NCI-H748 treated with DMSO at 0.1 percent for 48 hours (cell line): ENCODE results near the gene GRID2.

Experiments used
- DNase-seq: peaks from one replicate; lab custom pipeline; 2025; lab: John Stamatoyannopoulos, UW

GRID2 gene

DNA sequence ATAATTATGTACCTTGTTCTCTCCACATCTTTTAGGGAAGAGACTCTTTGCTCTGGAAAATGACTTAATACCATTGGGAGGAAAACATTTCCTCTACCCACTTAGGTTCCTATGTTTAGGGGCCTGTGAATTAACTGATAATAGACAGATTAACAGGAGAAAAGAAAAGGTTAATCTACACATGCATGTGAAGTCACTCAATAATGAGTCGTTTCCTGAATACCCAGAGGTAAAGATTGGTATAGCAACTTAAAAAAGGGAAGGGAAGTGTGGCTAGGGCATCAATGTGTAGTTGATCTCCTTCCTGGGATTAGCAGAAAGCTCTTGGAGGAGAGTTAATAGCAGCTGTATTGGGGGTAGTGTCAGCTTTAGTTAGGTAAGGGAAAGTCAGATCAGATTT, 1105.3 kb downstream of the GRID2 start:
- no peak for DNase-seq

DNA sequence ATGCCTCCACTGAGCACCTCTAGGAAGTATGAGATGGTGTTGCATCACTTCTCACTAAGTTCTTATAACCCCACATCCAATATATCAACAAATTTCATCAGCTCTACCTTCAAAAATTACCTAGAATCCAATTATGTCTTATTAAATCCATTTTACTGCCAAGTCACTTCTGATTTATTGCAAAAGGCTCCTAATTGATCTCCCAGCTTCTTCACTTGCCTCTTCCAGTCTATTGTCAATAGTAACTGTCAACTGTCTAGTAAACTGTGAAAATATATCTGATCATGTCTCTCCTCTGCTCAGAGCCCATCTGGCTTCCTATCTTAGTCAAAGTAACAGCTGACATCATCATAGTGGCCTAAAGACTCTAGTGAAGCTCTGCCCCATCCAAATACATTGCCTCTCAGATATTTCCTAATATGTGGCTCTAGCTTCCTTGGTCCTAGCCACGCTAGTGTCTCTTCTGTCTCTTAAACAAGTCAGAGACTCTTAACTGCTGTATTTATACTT, 1110.3 kb downstream of the GRID2 start:
- DNase-seq = no peak

DNA sequence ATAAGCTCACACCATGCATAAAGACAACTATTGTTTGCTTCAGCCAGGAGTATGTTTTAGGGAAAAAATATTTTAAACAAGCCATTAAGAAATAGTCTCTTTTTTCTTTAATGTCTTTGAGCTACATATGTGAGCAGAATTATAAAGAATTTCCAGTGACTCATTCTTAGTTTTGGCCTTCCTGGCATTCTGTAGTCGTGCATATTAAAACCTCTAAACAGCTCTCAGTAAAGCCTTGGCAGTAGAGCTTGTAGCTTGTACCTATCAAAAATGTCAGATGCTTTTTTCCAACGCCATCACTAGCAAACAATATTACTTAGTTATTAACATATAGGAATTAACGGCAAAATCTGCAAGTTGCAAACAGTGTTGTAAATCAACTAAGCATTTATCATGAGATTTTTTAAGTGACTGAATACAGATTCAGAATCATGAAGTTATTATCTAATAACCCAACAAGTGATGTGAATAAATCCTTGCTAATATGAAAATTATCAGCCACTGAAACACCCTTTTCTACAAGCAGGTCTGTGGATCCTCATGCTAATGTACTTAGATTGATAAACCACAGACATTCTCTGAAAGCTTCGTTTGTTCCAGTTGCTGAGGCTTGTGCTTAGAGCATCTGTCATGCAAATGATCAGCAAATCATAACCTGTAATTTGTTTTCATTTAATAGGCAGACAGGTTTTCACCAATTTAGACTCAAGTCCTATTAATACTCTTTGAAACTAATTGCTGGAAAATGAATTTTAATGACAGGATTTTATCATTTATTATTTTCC, 1112.8 kb downstream of the GRID2 start:
- DNase-seq = no peak

DNA sequence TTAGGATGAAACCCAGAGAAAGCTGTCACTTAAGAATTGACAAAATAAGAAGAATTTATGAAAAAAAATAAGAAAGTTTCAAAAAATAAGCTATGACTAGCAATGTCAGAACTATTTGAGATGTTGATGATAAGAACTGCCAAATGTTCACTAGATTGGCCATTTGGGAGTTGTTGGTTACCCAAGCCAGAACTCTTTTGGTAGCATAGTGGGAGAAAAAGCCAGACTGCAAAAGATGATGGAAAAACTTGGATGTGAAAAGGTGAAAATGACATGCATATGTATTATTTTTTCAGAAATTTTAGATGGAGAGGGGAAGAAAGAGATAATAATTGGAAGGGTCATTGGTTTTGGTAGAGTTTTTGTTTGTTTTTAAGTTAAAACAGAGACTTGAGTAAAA, 1127.6 kb downstream of the GRID2 start:
- no peak for DNase-seq

DNA sequence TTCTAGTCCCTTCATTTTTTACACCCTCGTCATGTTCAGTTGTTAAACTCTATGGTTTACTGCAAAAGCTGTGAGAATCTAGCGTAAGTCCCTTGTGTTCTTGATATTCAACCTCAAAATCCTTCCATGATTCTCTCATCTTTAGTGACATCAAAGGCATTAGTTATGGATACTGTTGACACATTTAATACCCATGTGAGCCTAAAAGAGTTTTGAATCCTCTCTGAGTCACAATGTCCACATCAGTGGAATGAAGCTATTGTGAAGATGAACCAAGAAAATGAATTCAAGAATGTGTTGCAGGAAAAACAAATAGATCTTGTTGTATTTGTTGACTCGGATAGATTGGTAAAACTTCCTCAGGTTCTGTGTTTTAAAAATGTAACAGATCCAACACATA, 1130.1 kb downstream of the GRID2 start:
- DNase-seq = no peak

DNA sequence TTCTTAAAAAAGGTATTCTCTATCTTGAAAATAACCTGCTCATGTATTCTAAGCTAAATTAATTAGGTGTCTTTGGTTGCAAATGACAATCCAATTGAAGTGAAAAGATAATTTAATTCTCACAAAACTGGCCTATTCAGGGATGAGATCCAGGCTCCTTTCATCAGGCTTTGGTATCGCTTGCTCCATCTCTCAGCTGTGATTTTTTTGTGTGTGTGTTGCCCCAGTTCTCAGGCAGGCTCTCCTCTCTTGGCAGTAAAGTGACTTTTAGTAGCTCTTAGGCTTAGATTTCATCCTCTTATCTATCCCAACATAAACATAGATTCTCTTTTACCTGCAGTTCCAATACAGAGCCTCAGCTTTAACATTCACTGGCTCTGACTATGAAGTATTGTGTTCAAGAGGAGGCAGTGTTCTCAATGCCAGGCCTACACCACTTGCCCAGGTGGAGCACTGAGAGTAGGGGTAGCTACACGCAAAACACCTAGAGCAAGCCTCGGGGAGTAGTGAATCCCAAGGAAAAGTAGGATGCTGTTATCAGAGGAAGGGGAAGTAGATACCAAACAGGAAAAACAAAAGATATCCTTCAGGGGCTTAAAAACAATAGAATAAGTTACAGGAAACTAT, 1132.3 kb downstream of the GRID2 start:
- DNase-seq = no peak

DNA sequence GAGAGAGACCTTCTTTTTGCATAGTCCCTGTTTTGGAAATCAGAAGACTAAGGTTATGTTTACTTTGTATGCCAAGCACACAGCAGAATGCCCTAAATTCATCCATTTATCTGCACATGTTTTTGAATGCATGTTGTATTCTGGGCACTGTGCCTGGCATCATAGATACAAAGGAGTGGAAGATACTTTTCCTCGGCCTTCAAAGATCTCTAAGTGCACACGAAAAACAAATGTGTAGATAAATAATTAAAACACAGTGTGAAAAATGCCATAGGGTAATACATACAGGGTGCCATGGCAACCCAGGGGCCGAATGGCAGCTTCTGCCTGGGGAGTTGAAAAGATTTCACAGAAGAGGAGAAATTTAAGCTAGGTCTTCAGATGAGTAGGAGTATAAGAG, 1134.2 kb downstream of the GRID2 start:
- no peak for DNase-seq

DNA sequence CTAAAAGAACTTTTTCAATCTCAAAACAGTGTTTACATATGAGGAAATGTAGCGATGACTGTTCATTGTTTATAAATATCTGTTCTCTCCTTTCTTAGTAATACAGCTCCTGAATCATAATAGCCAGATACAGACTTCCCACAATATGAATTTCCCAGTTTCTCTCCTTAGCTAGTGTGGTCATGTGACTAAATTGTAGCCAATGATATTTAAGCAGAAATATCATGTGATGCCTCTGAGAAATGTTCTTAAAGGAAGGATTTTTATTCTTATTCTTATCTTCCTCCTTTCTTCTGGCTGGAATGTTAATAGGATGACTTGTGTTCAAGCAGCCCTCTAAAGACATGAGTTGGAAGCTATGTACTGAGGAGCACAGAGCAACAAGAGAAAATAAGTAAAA, 1141.1 kb downstream of the GRID2 start:
- no peak for DNase-seq

DNA sequence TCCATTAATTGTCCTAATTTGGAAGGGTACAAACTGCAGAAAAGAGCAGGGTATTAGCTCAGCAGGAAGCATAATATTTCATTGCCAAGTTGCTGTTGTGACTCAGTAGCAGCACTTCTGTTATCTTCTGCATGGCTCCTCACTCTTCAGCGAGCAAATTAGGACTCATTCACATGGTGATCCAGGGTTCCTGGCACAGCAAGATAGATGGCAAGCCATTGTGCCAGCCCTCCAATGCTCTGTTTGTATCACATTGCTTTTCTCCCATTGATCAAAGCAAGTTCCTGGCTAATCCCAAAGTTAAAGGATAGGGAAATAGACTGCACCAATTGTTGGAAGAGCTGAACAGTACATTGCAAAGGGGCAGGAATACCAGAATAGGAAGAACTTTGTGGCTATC, 1142.3 kb downstream of the GRID2 start:
- no peak for DNase-seq

DNA sequence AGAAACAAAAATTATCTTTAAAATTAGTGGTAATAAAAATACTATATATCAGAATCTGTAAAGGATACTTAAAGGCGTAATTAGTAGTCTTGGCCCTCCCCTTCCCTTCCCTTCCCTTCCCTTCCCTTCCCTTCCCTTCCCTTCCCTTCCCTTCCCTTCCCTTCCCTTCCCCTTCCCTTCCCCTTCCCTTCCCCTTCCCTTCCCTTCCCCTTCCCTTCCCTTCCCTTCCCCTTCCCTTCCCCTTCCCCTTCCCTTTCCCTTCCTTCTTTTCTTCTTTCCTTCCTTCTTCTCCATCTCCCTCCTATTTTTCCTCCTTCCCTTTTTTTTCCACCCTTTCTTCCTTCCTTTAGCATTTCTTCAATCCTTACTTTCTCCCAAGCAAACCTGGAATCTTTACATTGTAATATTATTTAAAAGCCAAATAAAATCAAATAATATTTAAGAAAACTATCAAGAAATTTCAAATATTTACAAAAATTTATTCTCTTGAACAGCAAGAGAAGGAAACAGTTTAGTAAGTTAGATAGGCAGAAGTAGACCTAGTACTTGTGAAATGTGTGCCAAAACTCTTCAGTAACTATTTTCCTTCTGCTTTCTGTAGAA, 1145.0 kb downstream of the GRID2 start:
- no peak for DNase-seq

DNA sequence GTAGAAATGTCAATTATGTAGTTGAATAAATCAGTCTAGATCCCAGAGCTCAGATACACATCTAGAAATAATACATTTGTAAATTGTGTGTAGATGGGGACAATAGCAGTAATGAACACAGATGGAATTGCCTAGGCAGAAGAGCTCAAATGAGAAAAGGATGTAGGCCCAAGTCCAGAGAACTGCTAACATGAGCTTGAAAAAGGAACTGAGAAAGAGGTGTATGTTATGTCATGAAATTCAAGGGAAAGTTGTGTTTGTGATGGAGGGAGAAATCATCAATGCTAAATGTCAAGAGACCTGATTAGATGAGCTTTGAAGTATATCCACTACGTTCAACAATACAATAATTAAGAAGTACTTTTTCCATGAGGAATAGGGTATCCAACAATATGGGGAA, 1148.2 kb downstream of the GRID2 start:
- DNase-seq = no peak

DNA sequence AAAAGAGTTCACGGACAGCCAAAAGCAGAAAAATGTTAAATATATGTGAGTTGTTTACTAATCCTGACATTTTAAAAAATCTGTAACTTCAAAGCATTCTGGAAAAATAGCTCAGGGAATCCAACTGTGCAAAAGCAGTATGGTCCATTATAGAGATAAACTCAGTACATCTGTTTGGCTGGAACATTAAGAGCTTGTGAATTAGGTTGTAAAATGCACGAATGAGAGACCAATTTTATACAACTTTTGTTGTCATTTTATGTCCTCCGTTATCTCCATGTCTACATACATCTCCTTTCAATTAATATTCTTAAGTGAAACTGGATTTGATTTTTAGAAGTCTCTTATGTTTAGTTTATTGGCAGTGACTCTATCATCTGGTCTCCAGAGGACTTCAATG, 1157.8 kb downstream of the GRID2 start:
- DNase-seq = no peak

DNA sequence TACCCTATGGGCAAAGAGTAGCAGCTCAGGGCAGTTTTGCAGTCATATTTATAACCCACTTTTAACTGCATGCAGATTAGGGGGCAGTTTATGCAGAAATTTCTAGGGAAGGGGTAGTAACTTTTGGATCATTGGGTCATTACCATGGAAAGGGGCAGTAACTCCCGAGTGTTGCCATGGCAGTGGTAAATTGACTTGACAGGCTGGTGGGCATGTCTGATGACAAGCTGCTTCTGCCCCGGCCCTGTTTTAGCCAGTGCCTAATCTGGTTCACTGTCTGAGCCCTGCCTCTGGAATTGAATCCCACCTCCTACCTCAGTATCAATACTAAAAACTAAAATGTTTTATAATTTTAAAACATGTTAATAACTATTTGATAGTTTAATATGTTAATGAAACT, 1162.7 kb downstream of the GRID2 start:
- no peak for DNase-seq

DNA sequence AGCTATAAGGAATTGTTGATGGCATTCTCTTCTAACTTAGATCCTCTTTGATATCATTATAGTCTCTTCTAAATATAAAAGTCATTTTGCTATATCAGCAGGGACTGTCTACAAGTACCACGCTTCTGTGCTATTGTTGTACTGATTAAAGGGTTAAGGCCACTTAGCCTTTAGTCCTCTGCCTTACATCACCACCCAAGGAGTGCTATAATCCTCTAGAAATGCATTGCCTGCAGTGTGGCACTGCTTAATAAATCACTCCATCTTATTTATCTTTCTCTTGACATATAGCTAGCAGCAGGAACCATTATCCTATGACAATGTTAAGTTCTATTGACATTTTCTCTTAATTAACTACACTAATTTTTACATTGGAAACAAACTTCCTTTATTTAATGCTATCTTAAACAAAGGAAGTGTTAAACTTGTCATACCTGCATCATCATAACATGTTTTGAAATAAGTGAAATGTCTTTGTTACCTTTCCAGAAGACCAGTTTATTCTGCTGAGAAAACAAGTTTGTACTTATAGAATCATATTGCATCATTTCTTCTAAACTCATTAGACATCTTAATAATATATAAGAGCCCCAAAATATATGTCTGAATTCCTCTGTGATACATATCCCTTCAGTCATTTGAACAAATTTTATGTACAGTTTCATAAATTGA, 1163.9 kb downstream of the GRID2 start:
- DNase-seq = peak; percentile 41

DNA sequence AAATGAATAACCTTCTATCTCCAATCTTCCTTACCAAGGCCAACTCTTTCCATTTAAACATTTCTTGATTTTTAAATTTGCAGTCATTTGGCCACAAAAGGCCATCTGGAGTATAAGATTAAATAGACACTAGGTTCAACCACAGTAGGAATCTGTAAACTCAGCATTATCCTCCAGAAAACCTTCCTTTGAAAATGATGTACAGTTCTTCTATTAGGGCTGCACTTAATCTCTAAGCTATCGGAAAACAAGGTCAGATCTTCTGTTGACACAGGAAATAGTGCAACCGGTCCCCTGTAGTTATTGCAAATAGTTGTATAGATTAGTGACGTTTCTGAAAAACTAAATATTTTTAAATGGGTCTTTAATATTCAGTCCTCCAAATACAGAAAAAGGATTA, 1165.8 kb downstream of the GRID2 start:
- peak; percentile 13 for DNase-seq

DNA sequence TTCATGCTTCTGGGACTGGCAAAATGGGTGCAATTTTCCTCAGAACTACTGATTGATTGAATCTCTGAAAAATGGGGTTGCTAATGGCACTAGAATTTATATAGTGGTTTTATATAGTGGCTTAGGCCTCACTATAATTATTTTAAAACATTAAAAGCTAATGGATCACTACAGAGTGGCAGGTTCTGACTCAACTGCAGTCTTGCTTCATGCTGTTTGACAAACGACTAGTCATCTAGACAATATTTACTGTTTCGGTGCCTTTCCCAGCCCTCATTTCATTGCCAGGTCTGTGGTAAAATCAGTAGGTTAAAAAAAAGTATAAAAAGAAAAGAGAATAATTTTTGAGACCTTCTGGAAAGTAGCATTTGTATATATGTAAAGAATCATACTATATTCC, 1172.0 kb downstream of the GRID2 start:
- DNase-seq = no peak

DNA sequence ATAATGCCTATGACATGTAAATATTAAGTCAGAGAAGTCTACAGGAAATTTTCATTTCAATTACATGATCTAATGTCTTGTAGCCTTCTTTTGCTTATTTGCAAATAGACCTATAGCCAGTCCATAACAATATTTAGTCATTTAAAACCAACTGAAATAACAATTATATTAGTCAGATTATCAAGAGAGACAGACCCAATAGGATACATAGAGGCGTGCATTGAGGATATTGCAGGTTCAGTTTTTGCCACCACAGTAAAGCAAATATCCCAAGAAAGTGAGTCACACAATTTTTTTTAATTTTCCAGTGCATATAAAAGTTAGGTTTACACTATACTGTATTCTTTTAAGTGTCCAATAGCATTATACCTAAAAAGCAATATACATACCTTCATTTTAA, 1175.0 kb downstream of the GRID2 start:
- DNase-seq = no peak

DNA sequence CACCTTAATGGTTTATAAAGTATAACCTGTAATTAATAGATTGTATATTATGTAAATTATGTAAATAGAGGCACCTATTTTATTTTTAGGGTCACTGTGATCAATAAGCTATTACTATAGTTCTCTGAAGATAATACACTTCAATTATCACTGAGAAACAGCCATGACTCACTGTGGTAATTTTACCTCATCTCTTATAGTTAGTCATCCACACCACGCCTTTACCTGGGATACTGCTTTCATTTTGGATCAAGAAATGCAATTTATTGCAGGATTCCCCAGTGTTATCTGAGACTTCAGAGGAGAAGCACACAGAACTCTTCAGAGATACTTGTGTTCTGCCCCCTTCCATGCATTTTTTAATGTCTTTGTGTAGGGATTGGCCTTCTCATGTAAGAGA, 1176.7 kb downstream of the GRID2 start:
- DNase-seq = no peak

DNA sequence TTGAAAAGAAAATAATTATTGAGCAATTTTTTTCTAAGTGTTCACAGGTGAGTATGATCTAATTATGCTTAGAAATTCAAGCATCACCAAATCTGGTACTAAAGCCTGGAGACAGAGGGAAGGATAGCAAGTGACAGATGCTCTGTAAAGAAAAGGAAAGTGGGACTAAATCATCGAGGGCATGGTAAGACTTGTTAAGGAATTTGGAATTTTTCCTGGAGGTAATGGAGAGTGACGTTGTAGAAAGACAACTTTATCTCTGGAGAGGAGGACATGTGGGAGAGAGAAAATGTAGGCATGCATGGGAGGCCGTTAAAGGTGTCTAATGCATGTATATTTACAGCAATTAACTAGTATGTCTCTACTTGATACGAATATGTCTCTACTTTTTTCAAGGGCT, 1191.6 kb downstream of the GRID2 start:
- no peak for DNase-seq

DNA sequence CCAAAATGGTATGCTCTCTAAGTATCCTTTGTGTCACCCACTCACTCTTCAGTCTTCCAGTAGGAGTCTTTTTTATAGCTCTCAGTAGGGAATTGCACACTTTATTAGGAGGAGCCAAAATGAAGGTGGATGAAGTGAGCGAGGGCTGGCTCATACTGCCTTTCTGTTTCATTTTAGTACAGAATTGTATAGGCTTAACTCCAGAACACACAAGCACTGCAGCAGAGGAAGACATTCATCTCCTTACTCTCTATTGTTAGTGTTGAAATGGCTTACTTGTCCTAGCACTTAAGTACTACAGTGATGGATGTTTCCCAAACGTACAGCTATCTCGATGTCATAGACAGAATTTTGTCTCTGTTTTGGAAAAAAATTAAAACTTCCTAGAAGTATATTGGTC, 1197.5 kb downstream of the GRID2 start:
- no peak for DNase-seq

DNA sequence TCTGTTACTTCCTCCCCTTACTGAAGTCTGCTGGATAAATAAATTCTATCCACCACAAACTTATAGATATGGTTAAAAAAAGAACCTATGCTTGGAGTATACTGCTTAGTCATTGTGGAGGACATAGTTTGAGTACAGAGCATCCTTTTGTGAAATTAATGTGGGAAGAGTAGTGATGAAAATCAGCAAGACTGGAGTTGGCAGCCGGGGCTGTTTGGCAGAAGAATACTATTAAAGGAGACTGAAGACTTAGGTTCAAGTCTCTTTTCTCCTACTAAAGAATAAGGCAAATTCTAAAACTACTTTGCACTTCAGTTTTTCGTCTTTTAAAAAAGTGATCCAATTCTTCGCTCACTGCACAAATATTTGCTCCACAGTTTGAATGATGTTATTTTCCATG, 1198.2 kb downstream of the GRID2 start:
- DNase-seq = no peak

DNA sequence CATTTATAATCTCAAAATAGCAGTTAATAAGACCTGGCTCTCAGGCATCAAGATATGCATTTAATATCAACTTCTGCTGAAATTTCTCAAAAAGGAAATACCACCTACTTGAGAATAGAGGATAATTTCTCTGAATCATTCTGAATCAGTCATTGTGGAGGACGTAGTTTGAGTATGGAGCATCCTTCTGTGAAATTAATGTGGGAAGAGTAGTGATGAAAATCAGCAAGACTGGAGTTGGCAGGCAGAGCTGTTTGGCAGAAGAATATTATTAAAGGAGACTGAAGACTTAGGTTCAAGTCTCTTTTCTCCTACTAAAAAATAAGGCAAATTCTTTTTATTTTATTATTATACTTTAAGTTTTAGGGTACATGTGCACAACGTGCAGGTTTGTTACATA, 1199.2 kb downstream of the GRID2 start:
- no peak for DNase-seq

DNA sequence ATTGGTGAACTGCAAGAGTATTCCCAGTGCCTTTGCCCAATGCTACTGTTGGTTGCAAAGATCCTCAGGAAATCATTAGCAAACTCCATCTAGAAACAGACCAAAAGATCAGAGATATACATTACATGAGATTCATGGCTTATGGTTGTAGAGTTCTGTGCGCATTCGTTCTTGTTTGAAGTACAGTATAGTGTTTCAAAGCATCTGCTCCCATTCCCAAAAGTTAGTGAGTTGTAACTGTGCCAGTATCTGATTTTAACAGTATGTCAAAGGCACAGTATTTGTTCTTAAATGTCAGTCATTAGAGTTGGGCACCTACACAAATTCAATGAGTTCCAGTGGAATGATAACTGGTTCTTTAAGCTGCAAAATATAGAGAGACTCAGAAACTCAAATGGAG, 1210.1 kb downstream of the GRID2 start:
- no peak for DNase-seq
